Brain microvascular endothelial cell (primary cell): ENCODE measurements around the gene ANKS3.

Experiments
- DNase-seq: peaks from one replicate; pipeline ENCODE4 v3.0.0-alpha.2; 2020
- H3K27ac ChIP-seq: fragments of 250-450 bp; sonication (Bioruptor Pico); 2 replicates; pipeline ENCODE4 v1.5.1; 2020; ENCODE audit warnings: mild to moderate bottlenecking, moderate library complexity
- H3K27me3 ChIP-seq: fragments of 250-450 bp; sonication (Bioruptor Pico); replicated peaks from 2 replicates; pipeline ENCODE4 v1.5.1; 2020; ENCODE audit warnings: mild to moderate bottlenecking
- H3K36me3 ChIP-seq: fragments of 250-450 bp; sonication (Bioruptor Pico); replicated peaks from 2 replicates; pipeline ENCODE4 v1.5.1; 2020; ENCODE audit warnings: mild to moderate bottlenecking
- H3K4me3 ChIP-seq: 2 replicates; pipeline ENCODE4 v1.5.1; 2011; ENCODE audit warnings: low read depth, mild to moderate bottlenecking, control low read depth, low read length, moderate library complexity
- in situ Hi-C: cut with HindIII; loops from 2 replicates; pipeline ENCODE4 v1.10.0; 2017; ENCODE audit warnings: low sequenced_read_pairs, low pct_ligation_motif_present
- TF ChIP-seq, protein P1 (sequence below): IDR thresholded peaks from 2 replicates; pipeline ENCODE4 v1.5.1; 2011; ENCODE audit warnings: low read depth, mild to moderate bottlenecking, moderate library complexity, low read length, control low read depth, inconsistent platforms; ENCODE audit errors: missing control alignments

The ANKS3 gene

GRCh38 chr16:4737545-4737944, 3.5 kb upstream of the ANKS3 start:
- Histone ChIP-seq H3K4me3 (no peak overlapping the region), H3K27me3 (no peaks in the 10 kb centered on the region), H3K36me3 (no peaks in the 10 kb centered on the region), H3K27ac (no peak overlapping the region)
- in situ Hi-C loops = no loop called here
- no peak for DNase-seq
- TF ChIP-seq, protein P1, sequence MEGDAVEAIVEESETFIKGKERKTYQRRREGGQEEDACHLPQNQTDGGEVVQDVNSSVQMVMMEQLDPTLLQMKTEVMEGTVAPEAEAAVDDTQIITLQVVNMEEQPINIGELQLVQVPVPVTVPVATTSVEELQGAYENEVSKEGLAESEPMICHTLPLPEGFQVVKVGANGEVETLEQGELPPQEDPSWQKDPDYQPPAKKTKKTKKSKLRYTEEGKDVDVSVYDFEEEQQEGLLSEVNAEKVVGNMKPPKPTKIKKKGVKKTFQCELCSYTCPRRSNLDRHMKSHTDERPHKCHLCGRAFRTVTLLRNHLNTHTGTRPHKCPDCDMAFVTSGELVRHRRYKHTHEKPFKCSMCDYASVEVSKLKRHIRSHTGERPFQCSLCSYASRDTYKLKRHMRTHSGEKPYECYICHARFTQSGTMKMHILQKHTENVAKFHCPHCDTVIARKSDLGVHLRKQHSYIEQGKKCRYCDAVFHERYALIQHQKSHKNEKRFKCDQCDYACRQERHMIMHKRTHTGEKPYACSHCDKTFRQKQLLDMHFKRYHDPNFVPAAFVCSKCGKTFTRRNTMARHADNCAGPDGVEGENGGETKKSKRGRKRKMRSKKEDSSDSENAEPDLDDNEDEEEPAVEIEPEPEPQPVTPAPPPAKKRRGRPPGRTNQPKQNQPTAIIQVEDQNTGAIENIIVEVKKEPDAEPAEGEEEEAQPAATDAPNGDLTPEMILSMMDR = no peak

- no peak overlapping the region for H3K4me3 ChIP-seq
Observed at GRCh38 chr16:4736546-4736945, 2.5 kb upstream of the ANKS3 start.

GRCh38 chr16:4734730-4735535, 862 bp upstream of the ANKS3 start:
- Histone ChIP-seq H3K36me3 (no peaks in the 10 kb centered on the region), H3K4me3 (peak overlapping the region; percentile 94), H3K27ac (peak overlapping the region; percentile 86), H3K27me3 (no peaks in the 10 kb centered on the region)
- DNase-seq = peak; percentile 87
- in situ Hi-C loops = no loop called here
- TF ChIP-seq, protein P1 = no peak

More at GRCh38 chr16:4736546-4736945, 2.5 kb upstream of the ANKS3 start:
- TF ChIP-seq, protein P1 = no peak
- H3K27ac ChIP-seq = no peak overlapping the region
- DNase-seq = no peak
- no peaks in the 10 kb centered on the region for H3K36me3 ChIP-seq
- no peaks in the 10 kb centered on the region for H3K27me3 ChIP-seq
- in situ Hi-C loops = no loop called here

GRCh38 chr16:4733747-4734062, 366 bp downstream of the ANKS3 start:
- in situ Hi-C loops = no loop called here
- DNase-seq = peak; percentile 1
- Histone ChIP-seq H3K36me3 (peaks cover 1% of the 10 kb centered on the region), H3K27ac (peak overlapping the region; percentile 86), H3K4me3 (peak overlapping the region; percentile 94), H3K27me3 (no peaks in the 10 kb centered on the region)
- TF ChIP-seq, protein P1 = no peak

DNA sequence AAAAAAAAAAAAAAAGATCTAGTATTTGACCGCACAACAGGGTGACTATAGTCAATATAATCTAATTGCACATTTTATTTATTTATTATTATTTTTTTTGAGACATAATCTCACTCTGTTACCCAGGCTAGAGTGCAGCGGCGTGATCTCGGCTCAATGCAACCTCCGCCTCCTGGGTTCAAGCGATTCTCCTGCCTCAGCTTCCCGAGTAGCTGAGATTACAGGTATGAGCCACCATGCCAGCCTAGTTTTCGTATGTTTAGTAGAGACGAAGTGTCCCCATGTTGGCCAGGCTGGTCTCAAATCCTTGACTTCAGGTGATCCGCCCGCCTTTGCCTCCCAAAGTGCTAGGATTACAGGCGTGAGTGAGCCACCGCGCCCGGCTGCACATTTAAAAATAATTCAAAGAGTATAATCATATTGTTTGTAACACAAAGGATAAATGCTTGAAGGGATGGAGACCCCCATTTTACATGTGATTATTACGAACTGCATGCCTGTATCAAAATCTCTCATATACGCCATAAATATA, 794 bp downstream of the ANKS3 start:
- Histone ChIP-seq H3K4me3 (peak overlapping the region; percentile 94), H3K27me3 (no peaks in the 10 kb centered on the region), H3K36me3 (peaks cover 3% of the 10 kb centered on the region), H3K27ac (no peak overlapping the region)
- TF ChIP-seq, protein P1 = no peak
- DNase-seq = no peak
- in situ Hi-C loops = no loop called here

- Histone ChIP-seq H3K27me3 (no peaks in the 10 kb centered on the region), H3K36me3 (peaks cover 13% of the 10 kb centered on the region), H3K4me3 (no peak overlapping the region), H3K27ac (no peak overlapping the region)
- no peak for DNase-seq
- TF ChIP-seq, protein P1 = no peak
- in situ Hi-C loops = no loop called here
Observed at GRCh38 chr16:4729876-4730275, 4.2 kb downstream of the ANKS3 start.
